Middle frontal gyrus (tissue), 1 donor: Measurements from ENCODE around the gene CFLAR.

Source experiments
- DNase-seq: peaks from one replicate; pipeline ENCODE4 v3.0.0-alpha.2; 2015; ENCODE audit warnings: low spot score; ENCODE audit errors: extremely low spot score

CFLAR gene

DNA sequence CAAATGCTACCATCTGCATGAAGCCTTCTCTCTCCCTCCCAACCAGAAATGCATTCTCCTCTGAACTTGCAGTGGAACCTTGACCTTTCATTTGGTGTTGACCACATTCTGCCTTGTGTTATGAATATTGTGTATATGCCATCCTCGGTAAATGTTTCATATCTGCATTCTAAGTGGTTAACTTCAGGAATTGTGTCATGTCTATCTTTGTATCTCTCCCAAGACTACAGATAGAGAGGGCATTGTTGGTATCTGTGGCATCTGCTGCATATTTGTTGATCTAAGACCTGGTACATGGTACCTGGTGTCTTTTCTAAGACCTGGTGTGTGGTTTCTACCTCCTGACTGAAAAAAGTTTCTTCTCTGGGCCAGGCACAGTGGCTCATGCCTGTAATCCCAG, 101.0 kb downstream of the CFLAR start:
- DNase-seq = no peak

DNA sequence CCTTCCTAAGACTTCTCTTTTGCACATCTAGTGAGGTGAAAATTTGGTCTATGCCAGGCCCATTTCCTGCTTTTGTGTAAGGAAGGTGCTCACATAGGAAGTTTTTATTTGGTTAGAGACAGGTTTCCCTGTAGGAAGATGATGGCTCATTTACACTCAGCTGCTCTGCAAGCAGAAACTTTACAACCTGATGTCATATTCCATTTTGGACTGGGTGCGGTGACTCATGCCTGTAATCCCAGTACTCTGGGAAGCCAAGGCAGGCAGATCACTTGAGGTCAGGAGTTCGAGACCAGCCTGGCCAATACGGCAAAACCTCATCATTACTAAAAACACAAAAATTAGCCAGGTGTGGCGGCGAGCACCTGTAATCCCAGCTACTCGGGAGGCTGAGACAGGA, 102.8 kb downstream of the CFLAR start:
- DNase-seq = no peak

DNA sequence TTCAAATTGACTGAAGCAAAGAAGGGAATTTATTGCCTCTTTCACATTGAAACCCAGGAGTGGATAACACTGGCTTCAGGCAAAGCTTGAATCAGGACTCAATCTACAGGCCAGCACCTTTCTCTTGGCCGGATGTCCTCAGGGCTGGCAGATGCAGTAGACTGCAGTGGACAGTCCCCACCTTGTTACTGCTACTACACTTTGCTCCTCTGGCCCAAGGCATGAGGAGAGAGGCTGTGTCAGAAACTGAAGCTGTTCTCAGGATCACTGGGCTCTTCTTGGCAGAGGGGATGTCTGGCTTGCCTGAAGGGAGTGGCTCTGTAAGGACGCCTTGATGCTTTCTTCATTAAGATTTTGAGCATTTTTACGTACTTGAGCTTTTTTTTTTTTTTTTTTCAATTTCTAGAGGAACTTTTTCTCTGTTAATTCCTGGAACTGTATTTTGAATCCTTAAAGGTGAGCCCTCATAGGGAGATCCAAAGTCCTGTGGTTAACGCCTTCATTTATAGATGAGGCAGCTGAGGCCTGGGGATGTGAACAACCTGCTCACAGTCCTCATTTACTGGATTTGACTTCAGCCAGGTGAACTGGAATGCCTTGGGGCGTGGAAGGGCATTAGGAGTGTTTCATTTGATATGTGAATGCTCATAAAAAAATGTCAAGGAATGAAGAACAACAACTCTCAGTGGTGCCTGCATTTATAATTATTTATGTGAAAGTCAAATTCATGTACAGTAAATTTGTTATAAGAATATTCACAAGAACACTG, 103.5 kb downstream of the CFLAR start:
- DNase-seq = no peak

DNA sequence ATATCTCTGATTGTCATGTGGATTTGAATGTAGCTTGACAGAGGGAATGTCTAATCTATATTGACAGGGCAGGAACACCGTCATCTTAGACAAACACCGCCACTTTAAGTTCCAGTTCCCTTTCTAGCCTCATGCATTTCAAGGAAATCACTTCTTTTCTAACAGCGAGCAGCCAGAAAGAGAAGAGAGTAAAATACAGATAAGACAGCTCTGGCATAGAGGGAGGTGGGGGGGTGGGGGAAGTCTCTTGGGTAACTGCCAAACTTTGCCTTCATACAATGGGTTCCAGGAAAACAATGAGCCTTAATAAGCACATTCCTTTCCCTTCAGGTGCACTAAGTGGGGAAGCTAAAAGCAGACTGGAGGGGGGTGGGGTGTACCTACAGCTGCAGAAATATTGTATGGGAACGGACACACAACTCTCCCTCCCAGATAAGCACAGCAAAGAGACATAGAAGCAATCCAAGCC, 104.2 kb downstream of the CFLAR start:
- no peak for DNase-seq

DNA sequence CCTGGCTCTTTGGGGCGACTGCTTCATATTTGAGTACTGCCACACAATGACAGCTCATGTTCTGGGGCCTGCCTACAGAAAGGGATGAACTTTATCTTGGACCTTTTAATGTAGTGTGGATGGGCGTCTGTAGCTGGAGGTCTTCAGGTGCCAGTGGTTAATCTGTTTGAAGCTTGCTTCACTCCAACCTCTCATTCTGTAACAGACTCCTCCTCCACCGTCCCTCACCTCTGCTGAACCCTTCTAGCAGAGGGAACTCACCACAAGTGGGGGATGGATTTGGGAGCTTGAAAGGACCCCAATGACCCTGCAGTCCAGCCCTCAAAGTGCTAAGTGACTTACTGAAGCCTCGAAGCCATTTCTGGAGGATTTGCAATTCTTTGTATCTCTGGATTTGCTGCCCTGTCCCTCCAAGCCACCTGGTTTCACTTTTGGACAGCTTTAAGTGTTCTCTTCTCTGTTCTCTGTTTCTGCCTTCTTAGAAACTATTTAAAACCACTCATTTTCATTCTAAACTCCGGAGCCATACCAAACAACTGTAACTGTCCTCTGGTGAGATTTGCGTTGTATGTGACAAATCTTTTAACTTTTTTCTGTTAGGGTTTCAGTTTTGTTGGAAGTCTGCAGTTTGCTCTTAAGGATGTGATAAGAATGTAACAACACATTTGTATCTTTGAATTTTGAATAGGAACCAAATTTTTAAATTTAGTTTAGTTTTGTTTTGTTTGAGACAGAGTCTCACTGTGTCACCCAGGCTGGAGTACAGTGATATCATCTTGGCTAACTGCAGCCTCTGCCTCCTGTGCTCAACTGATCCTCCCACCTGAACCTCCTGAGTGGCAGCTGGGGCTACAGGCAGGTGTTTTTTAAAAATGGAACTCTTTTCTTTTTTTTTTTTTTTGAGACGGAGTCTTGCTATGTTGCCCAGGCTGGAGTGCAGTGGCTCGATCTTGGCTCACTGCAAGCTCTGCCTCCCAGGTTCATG, 107.4 kb downstream of the CFLAR start:
- DNase-seq = no peak
